WTC11 (cell line): ENCODE measurements around the gene ANKIB1. TPM values are rescaled to one million over a fixed set of nuclear protein-coding genes. Genes with fewer than 3 reads are reported as not detected.

Source experiments
- ATAC-seq: fragments of 200-7000 bp; cut with Tn5 transposase; 2 replicates; pipeline ENCODE4 v1.10.0; 2021; ENCODE audit warnings: mild to moderate bottlenecking, moderate library complexity
- CTCF ChIA-PET: fragments of 300-600 bp; sonication (Branson Sonifier 250); formaldehyde crosslinking; loops from one replicate; lab custom pipeline; 2021; ENCODE audit warnings: antibody characterized with exemption; lab: Charles Lee
- POLR2A ChIA-PET: fragments of 350-600 bp; sonication (Branson Sonifier 250); formaldehyde crosslinking; loops from one replicate; lab custom pipeline; 2021; ENCODE audit warnings: antibody characterized with exemption; lab: Charles Lee
- DNase-seq: peaks from one replicate; pipeline ENCODE4 v3.0.0; 2021; ENCODE audit warnings: low spot score
- H3K27ac Mint-ChIP-seq: 2 replicates; pipeline ENCODE4 v1.8.0; 2021; ENCODE audit warnings: mixed read lengths
- H3K27me3 Mint-ChIP-seq: 2 replicates; pipeline ENCODE4 v1.8.0; 2021; ENCODE audit warnings: low read depth, mild to moderate bottlenecking, moderate library complexity, mixed read lengths
- H3K36me3 Mint-ChIP-seq: 2 replicates; pipeline ENCODE4 v1.8.0; 2021; ENCODE audit warnings: mixed read lengths
- H3K4me1 Mint-ChIP-seq: 2 replicates; pipeline ENCODE4 v1.8.0; 2022; ENCODE audit warnings: mixed read lengths
- H3K4me3 Mint-ChIP-seq: 2 replicates; pipeline ENCODE4 v1.8.0; 2021; ENCODE audit warnings: mild to moderate bottlenecking, moderate library complexity, mixed read lengths
- H3K9me3 Mint-ChIP-seq: 2 replicates; pipeline ENCODE4 v1.8.0; 2021; ENCODE audit warnings: mixed read lengths
- CBFB ChIP-seq: sonication (generic); formaldehyde crosslinking; IDR thresholded peaks from 2 replicates; pipeline ENCODE4 v1.8.1; 2022; ENCODE audit warnings: mild to moderate bottlenecking, low read depth, missing genetic modification reagents
- ERG ChIP-seq: fragments of 250-450 bp; sonication (Bioruptor Pico); IDR thresholded peaks from 2 replicates; pipeline ENCODE4 v1.8.0; 2021; ENCODE audit warnings: mild to moderate bottlenecking
- GABPB1 ChIP-seq: sonication (generic); formaldehyde crosslinking; IDR thresholded peaks from 2 replicates; pipeline ENCODE4 v1.8.1; 2023; ENCODE audit warnings: mild to moderate bottlenecking, missing genetic modification reagents
- GRHL2 ChIP-seq: fragments of 250-450 bp; sonication (Bioruptor Pico); IDR thresholded peaks from 2 replicates; pipeline ENCODE4 v1.8.0; 2022; ENCODE audit warnings: mild to moderate bottlenecking, moderate library complexity; ENCODE audit not compliant: insufficient replicate concordance, severe bottlenecking
- NFATC4 ChIP-seq: fragments of 250-450 bp; sonication (Bioruptor Pico); IDR thresholded peaks from 2 replicates; pipeline ENCODE4 v1.9.0; 2021; ENCODE audit warnings: mild to moderate bottlenecking
- NR1H2 ChIP-seq: sonication (generic); formaldehyde crosslinking; IDR thresholded peaks from 2 replicates; pipeline ENCODE4 v1.9.0; 2021; ENCODE audit warnings: mild to moderate bottlenecking, moderate library complexity, missing genetic modification reagents
- PRRX2 ChIP-seq: fragments of 250-450 bp; sonication (Bioruptor Pico); IDR thresholded peaks from 2 replicates; pipeline ENCODE4 v1.8.0; 2021; ENCODE audit warnings: mild to moderate bottlenecking
- STAT6 ChIP-seq: sonication (generic); formaldehyde crosslinking; conservative IDR thresholded peaks from 2 replicates; pipeline ENCODE4 v1.8.1; 2023; ENCODE audit warnings: mild to moderate bottlenecking, low read depth, missing genetic modification reagents, moderate library complexity
- ZNF423 ChIP-seq: fragments of 250-450 bp; sonication (Bioruptor Pico); IDR thresholded peaks from 2 replicates; pipeline ENCODE4 v2.1.2; 2022; ENCODE audit warnings: mild to moderate bottlenecking, moderate library complexity
- ZNF512 ChIP-seq: sonication (generic); formaldehyde crosslinking; IDR thresholded peaks from 2 replicates; pipeline ENCODE4 v1.8.1; 2022; ENCODE audit warnings: missing genetic modification reagents, borderline replicate concordance
- ZNF532 ChIP-seq: fragments of 250-450 bp; sonication (Bioruptor Pico); IDR thresholded peaks from 2 replicates; pipeline ENCODE4 v1.9.0; 2021; ENCODE audit warnings: mild to moderate bottlenecking, borderline replicate concordance
- total RNA-seq: library from RNA; stranded (reverse); gene quantifications from 3 replicates; pipeline ENCODE4 v1.2.3, GENCODE V29; 2021
- TF ChIP-seq, protein P1 (sequence below): sonication (generic); formaldehyde crosslinking; IDR thresholded peaks from 2 replicates; pipeline ENCODE4 v1.8.1; 2023; ENCODE audit warnings: mild to moderate bottlenecking, missing genetic modification reagents
- TF ChIP-seq, protein P2 (sequence below): sonication (generic); formaldehyde crosslinking; IDR thresholded peaks from 2 replicates; pipeline ENCODE4 v1.8.1; 2022; ENCODE audit warnings: low read depth, mild to moderate bottlenecking, moderate library complexity, missing genetic modification reagents, borderline replicate concordance

Gene ANKIB1
- total RNA-seq, 1 experiment from 2014 or later = 38.5 TPM

GRCh38 chr7:92200791-92201190 lies 45.0 kb upstream of the ANKIB1 start (continued):
- TF ChIP-seq ZNF532 (CRISPR knock-in tag) = no peak

- Mint-ChIP-seq H3K27me3 (no peaks in the 10 kb centered on the region), H3K27ac (no peak overlapping the region), H3K4me3 (no peak overlapping the region), H3K4me1 (no peaks in the 10 kb centered on the region), H3K36me3 (peaks cover 18% of the 10 kb centered on the region), H3K9me3 (no peaks in the 10 kb centered on the region)
- TF ChIP-seq, protein P1, sequence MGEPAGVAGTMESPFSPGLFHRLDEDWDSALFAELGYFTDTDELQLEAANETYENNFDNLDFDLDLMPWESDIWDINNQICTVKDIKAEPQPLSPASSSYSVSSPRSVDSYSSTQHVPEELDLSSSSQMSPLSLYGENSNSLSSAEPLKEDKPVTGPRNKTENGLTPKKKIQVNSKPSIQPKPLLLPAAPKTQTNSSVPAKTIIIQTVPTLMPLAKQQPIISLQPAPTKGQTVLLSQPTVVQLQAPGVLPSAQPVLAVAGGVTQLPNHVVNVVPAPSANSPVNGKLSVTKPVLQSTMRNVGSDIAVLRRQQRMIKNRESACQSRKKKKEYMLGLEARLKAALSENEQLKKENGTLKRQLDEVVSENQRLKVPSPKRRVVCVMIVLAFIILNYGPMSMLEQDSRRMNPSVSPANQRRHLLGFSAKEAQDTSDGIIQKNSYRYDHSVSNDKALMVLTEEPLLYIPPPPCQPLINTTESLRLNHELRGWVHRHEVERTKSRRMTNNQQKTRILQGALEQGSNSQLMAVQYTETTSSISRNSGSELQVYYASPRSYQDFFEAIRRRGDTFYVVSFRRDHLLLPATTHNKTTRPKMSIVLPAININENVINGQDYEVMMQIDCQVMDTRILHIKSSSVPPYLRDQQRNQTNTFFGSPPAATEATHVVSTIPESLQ = no peak
- TF ChIP-seq ZNF423 (CRISPR knock-in tag) (no peak), ZNF512 (no peak), ERG (CRISPR knock-in tag) (no peak), CBFB (CRISPR knock-in tag) (no peak), GRHL2 (no peak), NR1H2 (CRISPR knock-in tag) (no peak), STAT6 (CRISPR knock-in tag) (no peak), NFATC4 (no peak), GABPB1 (no peak), PRRX2 (CRISPR knock-in tag) (no peak)
- TF ChIP-seq, protein P2, sequence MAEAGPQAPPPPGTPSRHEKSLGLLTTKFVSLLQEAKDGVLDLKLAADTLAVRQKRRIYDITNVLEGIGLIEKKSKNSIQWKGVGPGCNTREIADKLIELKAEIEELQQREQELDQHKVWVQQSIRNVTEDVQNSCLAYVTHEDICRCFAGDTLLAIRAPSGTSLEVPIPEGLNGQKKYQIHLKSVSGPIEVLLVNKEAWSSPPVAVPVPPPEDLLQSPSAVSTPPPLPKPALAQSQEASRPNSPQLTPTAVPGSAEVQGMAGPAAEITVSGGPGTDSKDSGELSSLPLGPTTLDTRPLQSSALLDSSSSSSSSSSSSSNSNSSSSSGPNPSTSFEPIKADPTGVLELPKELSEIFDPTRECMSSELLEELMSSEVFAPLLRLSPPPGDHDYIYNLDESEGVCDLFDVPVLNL (CRISPR knock-in tag) = no peak
- ChIA-PET CTCF (no interaction called here), POLR2A (no interaction called here)
- ATAC-seq (peak; percentile 91), DNase-seq (no peak)
These were observed 39.8 kb upstream of the ANKIB1 start for GRCh38 chr7:92205987-92206386.
